GM18870 (cell line): ENCODE measurements around the gene ODAM.
"Not testable (repeated sequence)": the region's sequence is repeated elsewhere in the genome, so short reads cannot be mapped to it uniquely, and the experiment has no call there.

Experiments used
- ATAC-seq: cut with Tn5 transposase; IDR thresholded peaks from one replicate; pipeline ENCODE4 v1.9.1; 2021; ENCODE audit warnings: moderate library complexity; ENCODE audit not compliant: unreplicated experiment

The ODAM gene

DNA sequence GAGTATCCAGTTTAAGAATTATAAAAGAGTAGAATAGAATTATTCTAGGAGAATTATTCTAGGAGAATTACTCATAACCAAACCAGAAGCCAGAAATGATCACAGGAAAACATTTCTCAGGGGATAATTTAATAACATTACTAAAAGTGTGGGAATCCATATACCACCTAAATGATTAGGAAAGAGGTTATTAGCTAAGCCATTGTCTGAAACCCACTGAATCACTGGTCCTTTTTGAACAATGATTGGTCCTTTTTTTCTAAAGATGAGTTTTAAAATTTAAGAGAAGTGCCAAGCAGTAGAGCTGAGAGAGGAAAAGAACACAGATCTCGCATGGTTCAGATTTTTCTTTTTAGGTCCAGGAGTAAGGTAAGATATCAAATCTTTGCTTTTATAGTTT, at the start of gene ODAM:
TSS of gene ODAM (plus strand) at position 301 of the 400 bp plus-strand sequence. CDS start 819 bp downstream, outside the sequence.
- ATAC-seq = no peak

- no peak for ATAC-seq
These were observed 44.3 kb upstream of the ODAM start for GRCh38 chr4:70151271-70151670.

GRCh38 chr4:70152088-70152487, 43.4 kb upstream of the ODAM start:
- ATAC-seq = no peak

DNA sequence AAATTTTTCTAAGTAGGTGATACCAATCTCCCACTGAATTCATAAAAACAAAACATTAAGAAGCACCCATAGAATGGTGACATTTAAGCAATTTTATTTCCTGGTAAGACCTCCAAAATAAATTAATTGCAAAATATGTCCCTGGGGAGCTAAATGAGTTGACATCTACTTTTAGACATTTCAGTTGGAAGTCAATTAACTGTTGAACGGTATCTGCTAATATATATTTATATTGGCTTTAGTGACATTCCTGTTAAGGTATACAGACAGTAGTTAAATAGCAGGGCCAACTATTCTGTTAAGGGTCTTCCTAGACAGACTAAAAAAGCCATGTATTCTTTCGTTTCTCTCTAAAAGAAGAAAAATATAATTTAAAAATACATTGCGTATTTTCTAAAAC, 41.6 kb upstream of the ODAM start, which contains the start of gene PRR27:
TSS of gene PRR27 (plus strand) at position 301 of the 400 bp plus-strand sequence. CDS start 139 bp downstream, outside the sequence.
- no peak for ATAC-seq

DNA sequence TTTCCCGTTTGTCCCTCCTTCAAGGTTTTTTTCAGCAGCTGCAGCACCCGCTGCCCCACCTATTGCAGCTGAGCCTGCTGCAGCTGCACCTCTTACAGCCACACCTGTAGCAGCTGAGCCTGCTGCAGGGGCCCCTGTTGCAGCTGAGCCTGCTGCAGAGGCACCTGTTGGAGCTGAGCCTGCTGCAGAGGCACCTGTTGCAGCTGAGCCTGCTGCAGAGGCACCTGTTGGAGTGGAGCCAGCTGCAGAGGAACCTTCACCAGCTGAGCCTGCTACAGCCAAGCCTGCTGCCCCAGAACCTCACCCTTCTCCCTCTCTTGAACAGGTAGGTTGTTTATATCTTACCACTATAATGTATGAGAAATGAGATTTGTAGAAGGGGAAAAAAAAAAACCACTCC, 36.9 kb upstream of the ODAM start:
- no peak for ATAC-seq

DNA sequence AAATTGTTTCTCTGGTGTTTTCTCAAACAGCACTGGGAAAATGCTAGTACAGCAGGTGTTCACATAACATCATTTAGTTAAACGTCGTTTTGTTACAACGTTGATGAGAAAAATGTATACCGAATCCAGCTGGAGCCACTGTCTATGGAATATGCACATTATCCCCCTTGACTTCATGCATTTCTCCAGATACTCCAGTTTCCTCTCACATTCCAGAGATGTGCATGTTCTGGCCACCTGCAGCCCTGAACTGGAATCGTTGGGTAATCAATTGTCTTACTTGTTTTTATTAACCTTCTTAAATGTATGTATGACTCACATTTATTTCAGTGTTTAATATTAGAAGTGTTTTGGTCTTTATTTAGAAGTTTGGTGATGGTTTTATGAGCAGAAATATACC, 18.4 kb upstream of the ODAM start:
- no peak for ATAC-seq

DNA sequence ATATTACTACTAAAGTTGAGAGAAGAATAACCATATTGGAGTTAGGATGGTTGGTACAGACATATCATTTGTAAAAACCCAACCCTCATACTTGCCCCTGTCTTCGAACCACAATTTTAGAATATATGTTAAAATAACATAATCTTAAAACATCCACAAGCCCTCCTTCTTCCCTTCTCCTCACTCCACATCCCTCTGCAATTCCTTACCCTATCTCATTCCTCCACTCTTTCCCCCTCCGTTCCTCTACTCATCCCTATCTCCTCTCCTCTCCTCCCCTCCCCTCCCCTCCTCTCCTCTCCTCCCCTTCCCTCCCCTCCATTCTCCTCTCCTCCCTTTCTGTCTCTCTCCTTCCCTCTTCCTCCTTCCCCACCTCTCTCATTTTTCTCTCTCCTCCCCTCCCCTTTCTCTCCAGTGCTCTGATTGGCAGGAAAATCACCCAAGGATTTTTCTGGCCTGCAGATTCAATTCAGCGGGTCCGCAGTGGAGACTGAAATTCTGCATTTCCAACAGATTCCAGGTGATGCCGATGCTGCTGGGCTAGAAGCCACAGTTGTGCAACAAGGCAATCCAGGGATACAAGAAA, 17.4 kb upstream of the ODAM start:
- ATAC-seq = no peak

DNA sequence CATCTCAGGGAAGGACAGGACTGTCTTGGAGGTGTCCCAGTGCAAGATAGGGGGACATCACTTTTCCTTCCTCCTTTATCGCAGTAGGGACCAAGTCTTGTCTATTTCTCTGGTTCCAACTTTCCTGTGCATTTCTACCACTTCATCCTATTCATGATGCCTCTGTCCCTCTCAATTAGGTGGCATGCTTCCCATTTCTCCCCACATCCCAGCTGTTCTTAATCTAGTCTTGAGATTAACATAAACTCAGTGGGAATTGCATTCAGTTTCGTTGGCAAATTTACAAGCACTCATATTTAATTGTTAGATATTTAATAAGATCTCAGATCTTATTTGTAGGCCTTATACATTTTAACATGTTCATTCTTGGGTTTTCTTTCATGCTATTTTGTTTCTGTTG, 15.7 kb upstream of the ODAM start:
- no peak for ATAC-seq

DNA sequence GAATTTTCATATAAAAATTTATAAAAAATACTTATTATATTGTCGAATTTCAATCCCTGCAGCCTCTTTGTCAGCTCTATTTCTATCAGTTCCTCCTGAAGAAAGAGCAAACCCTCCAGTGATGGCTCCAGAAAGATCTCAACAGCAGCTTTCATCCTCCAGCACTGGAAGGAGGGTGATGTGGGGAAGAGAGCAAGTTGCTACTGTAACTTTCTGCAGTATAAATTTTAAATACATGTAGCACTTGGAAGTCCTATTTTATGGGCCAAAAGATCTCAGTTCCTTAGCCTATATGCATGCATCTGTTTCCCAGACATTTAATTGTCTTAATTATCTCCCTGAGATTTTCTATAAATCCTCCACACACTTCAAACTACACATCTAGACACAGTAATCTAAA, 13.7 kb upstream of the ODAM start:
- ATAC-seq = no peak

GRCh38 chr4:70182517-70183167, 12.9 kb upstream of the ODAM start:
- no peak for ATAC-seq

DNA sequence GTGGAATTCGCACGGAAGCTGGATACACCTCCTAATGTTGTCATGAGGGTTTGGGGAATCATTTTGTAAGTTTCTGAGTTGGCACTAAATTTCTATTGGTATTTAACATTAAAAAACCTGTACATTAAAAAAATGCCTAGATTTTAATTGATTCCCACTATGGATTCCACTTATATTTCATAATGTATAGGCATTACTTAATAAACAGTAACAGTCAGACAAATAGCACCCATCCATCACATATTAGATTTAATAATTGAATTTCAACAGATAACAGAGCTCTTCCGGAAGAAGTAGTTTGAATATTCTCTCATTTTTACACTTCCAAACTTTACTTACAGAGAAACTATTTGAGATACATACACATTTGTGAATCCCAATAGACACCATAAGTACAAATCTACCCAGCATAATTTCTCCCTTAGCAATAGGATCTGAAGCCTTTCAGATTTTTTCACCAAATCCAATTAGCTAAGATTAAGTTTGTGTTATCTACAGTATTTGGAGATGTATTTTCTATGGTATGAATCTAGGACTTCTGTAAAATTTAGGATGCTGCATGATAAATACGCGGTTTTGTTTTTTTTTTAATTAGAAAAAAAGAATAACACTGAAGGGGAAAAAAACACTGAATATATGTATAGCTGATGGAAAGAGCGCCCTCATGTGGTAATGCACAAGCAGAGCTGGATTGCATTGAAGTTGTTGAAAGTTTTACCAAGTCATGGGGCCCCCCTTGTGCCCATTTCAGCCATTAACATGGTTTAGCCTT, 12.2 kb upstream of the ODAM start:
- ATAC-seq = peak; percentile 71

- no peak for ATAC-seq
These were observed 11.6 kb upstream of the ODAM start for GRCh38 chr4:70183940-70184246.

DNA sequence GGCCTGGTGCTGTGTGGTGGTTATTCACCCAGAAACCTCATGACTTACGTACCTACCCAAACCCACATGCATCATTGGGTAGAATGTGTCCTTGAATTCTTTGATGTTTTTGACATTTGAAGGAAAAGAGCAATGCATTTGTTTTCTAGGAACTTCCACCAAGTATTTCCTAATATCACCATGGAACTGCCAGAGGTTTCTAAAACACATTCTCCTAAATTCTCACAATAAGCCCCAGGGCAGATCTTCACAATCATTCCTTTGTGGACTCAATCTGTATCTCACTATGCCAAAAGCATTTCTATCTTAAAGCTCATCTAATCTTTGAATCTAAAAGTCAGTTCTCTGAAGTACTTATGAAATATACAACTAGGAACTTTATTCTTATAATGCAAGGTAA, 8.3 kb upstream of the ODAM start:
- no peak for ATAC-seq

DNA sequence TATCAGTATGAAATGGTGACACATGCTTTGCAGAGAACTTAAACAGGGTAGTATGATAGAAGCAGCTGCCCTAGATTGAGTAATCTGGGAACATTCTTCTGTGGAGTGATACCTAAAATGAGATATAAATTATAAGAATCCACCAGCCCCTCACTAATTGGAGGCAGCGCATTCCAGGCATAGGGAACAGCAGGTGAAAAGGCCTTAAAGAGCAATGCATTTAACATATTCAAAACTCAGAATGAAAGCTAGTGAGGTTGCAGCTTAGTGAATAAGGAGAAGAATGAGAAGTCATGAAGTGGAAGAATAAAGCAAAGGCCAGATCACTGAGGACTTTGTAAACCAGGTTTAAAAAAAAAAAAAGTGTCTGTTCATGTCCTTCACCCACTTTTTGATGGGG, 4.9 kb upstream of the ODAM start:
- ATAC-seq = no peak

DNA sequence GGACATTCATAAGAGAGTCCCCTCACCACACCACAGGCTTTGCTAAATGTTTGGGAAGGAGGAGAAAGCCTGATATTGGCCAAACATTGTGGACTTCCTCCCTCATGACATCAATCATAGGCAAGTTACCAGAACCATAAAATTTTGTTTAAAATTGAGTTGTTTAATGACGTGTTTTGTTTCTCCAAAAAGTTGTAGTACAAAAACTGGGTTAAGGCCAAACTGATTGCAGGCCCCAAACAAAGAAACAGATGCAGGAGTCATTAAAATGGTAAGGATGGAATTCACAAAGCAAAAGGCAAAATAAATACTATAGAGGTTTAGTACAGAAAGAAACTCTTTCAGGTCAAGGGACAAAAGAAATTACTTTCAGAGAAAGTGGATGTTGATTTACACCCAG, 3.9 kb upstream of the ODAM start:
- no peak for ATAC-seq

DNA sequence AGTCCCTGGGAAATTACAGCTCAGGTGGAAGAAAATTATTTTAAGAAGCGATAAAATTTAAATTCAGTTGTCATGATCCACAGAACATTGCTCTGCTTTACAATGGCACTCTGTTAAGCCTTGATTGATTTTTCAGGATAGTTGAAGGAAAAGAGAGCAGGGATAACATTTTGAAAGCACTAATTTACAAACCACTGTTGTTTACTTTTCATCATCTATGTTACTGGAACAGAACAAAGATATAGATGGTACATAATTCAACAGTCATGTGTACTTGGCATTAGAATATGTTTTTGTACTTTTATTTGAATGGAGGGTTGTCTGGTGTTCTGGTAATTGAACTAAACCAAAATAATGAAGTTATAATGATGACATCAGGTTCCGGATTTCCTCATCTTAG, 2.6 kb upstream of the ODAM start:
- no peak for ATAC-seq

- ATAC-seq = no peak
These were observed 1.3 kb downstream of the ODAM start for GRCh38 chr4:70196857-70197256.

DNA sequence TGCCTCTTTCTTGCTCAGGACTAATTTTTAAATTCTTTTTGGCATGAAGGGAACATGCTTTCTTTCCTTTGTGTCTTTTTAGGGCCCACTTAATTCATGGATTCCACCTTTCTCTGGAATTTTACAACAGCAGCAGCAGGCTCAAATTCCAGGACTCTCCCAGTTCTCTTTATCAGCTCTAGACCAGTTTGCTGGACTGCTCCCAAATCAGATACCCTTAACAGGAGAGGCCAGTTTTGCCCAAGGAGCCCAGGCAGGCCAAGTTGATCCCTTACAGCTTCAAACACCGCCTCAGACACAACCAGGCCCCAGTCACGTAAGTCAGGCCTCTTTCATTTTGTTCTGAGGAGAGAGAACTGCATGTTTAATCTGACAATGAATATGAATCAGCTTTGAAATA, 2.3 kb downstream of the ODAM start:
- ATAC-seq = no peak

- no peak for ATAC-seq
These were observed 8.1 kb downstream of the ODAM start for GRCh38 chr4:70203601-70204000.

DNA sequence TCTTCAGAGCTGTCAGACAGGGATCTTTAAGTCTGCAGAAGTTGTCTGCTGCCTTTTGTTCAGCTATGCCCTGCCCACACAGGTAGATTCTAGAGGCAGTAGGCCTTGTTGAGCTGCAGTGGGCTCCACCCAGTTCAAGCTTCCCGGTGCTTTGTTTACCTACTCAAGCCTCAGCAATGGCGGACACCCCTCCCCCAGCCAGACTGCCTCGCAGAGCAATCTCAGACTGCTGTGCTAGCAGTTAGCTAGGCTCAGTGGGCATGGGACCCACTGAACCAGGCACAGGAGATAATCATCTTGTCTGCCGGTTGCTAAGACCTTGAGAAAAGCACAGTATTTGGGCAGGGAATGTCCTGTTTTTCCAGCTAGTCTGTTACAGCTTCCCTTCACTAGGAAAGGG, 17.2 kb downstream of the ODAM start:
- ATAC-seq = not testable (repeated sequence)

DNA sequence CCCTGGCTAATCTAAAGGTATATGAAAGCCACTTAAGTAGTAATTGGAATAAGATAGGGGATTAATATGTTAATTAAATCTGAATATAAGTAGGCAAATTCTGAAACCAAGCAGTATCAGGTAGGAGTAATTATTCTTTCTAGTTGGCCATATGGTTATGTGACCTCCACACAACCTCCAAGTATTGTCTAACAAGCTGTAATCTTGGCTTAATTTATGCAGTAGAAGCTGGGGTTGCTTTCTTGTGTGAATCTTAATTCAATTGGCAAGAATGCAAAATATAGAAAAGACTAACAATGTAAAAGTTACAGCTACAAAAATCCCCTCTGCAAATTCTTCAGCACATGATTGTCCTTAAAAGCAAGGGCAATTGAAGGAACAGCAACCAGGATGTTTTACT, 20.6 kb downstream of the ODAM start:
- ATAC-seq = not testable (repeated sequence)

DNA sequence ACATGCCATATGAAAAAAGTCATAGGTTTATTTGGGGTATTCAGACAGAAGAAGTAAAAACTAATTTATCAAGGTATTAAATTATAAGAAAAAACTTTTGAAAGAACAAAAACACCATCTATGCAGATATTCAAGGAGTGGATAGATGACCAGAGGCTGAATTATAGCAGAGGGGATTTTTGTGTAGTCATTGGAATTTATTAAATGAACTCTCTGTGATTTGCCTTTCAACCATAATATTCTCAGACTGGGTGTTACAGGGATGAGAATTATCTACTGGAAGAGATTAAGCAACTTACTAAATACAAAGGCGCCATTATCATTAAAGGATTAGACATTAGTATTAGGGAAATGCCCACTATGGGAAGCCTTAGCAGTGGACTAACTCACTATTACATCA, 21.0 kb downstream of the ODAM start:
- not testable (repeated sequence) for ATAC-seq
